NCI-H774 (cell line): ENCODE results near the gene ALDH4A1.

ENCODE experiments used
- DNase-seq: peaks from one replicate; lab custom pipeline; 2025; lab: John Stamatoyannopoulos, UW

The ALDH4A1 gene, protein sequence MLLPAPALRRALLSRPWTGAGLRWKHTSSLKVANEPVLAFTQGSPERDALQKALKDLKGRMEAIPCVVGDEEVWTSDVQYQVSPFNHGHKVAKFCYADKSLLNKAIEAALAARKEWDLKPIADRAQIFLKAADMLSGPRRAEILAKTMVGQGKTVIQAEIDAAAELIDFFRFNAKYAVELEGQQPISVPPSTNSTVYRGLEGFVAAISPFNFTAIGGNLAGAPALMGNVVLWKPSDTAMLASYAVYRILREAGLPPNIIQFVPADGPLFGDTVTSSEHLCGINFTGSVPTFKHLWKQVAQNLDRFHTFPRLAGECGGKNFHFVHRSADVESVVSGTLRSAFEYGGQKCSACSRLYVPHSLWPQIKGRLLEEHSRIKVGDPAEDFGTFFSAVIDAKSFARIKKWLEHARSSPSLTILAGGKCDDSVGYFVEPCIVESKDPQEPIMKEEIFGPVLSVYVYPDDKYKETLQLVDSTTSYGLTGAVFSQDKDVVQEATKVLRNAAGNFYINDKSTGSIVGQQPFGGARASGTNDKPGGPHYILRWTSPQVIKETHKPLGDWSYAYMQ

DNA sequence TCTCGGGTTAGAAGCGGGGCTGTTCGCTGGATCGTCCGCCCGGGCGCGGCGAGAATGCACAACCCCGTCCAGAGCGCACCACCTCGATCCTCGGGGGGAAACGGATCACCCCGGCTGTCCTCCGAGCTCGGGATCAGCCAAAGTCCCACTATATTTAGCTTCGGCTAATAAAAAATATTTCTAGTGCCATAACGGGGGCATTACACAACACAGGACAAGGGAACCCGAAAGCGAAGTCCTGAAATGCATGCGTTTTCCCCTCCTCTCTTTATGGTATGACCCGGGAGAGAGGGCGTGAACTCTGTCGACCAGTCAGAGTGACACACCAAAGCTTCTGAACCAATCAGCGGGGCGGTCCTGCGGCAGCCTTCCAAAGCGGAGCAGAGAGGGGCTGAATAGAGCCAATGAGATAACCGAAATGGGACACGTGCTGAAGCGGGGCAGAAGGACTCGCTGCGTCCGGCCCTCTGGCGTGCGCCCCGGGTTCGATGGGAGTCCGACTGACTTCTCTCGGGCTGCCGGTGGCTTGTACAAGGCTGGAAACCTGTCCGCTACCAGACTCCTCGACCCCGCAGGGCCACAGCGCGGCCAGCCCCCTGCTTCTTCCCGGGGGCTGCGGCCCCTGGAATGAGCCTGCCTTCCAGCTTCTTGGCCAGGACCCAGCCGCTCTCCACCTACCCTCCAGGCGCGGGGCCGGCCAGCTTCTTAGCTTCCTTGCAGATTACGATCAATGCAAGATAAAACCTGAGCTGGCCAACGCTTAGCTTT is at the start of gene ALDH4A1:
ALDH4A1 (minus strand) TSS at position 33 of the 768 bp plus-strand sequence; CDS start at position 1, 32 bp downstream.
- DNase-seq = peak; percentile 82

DNA sequence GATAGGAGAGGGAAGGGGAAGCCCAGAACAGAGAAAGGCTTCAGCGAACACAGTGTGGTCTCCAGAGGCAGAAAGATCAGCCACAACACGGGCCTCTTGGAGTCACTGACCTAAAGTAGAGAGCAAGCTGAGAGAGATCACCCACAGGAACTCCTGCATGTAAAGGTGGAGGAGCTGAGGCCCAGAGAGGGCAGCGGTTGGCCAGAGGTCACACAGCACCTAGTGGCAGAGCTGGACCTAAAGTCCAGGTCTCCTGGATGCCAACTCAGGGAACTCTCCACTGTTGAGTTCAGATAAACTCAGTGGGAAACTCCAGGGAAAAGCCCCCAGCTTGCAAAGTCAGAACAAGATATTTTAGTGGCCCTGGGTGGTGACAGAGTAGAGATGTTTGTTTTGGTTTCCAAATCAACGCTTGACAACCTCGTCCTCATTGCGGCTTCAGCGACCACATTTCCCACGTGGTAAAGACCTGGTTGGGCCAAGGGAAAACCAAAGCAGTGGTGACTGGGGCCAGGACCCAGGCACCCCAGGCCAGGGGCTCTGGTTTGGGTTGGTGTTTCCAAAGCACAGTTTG is 49.5 kb upstream of the ALDH4A1 start:
- DNase-seq = no peak

DNA sequence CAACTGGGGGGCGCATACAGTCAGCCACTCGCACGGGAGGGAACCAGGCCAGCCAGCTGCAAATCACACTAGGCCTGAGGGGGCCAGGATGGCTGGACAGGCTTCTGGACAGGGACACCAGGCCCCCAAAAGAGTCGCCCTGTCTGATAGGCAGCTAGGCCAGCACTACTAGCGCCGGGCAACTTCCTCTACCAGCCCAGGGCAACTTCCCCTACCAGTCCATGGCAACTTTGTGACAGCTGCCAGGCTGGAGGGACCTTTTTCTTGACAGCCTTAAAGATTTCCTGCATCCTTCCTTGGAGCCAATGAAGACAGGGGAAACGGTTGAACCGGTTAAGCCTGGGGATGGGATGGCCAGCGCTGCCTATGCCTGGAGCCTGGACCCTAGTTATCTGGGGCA is 49.1 kb upstream of the ALDH4A1 start:
- no peak for DNase-seq

DNA sequence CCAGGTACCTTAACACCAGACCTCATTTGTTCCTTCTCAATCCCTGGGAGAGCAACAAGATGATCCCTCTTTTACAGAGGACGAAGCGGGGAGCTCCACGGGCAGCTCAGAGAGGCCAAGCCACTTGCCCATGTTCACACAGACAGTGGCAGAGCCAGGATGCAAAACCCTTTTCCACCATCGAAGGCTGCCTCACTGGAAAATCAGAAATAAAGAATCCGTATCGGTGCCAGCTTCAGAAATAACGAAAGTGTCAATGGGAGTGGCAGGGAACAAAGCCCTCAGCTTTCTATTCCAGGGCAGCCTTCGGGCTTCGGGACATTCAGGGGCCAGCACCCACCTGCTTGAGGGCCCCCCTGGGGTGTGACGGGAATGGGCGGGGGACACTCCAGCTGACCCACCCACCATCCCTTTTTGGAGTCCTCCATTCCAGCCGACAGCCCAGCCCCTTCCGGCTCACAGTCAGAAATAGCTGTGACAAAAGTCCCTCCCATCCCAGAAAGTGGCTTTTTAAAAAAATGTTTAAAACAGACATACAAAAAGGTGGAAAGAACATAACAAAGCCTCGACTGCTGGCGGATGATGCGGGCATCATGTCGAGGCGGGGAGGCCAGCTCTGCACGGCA is 48.2 kb upstream of the ALDH4A1 start:
- no peak for DNase-seq

DNA sequence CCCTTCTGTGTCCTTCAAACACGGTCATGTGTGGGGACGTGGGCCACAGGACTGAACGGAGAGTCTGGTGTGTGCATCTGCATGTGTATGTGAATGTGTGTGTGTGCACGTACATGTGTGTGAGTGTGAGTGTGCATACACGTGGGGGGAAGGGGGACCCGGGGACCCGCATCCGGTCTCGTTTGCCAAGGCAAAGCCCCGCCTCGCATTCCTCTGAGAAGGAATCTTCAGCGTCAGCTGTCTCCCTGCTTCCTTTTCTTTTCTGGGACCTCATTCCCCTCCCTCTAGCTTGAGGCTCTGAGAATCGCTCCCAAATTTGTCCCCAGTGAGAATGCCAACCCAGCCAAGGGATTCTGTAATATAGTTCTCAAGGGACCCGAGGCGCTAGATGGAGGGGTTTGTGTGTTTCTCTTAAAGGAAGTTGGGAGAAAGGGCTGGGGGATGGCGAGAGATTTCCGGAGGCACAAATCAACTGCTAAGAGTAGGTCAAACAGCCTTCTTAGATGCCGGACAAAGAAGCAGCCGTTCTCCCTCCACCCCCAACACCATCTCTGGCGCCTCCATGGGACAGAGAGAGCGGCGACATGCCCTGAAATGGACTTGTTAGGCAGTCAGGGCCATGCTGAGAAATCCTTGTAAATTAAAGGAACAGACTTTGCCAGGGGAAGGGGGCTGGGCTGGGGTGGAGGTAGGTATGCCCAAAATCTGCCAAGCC is 47.5 kb upstream of the ALDH4A1 start:
- DNase-seq = no peak

DNA sequence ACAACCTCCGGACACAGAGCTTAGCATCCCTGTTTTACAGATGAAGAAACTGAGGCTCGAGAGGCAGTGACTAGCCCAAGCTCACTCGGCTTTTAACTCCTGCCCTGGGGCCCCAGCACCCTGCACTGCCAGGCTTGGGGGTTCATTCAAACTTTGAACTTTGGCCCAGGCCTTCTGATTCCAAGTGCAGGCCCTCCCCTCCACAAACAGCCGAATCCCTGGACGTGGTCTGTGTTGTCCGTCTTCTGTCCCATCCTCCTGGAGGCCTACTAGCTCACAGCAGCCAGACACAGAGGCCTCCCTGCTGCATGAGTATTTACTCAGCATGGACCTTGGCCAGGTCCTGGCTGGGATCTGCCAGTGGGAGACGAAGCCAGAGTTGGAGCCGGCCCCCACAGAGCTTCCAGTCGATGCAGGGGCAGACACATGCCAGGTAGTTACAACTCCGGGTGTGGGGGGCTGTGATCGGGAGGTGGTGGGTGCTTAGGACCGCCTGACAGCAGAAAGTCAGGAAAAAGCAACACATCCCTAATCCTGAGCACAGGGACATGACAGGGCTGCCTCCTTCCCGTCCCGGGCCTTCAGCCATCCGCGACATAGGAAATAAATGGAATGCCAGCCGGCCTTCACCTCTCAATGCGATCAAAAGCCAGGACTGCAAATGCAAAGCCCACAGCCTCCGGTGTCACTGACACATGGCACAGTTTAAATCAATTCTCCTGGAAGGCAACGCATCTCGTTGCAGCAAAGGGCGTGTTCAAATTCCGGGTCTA is 46.7 kb upstream of the ALDH4A1 start:
- no peak for DNase-seq

DNA sequence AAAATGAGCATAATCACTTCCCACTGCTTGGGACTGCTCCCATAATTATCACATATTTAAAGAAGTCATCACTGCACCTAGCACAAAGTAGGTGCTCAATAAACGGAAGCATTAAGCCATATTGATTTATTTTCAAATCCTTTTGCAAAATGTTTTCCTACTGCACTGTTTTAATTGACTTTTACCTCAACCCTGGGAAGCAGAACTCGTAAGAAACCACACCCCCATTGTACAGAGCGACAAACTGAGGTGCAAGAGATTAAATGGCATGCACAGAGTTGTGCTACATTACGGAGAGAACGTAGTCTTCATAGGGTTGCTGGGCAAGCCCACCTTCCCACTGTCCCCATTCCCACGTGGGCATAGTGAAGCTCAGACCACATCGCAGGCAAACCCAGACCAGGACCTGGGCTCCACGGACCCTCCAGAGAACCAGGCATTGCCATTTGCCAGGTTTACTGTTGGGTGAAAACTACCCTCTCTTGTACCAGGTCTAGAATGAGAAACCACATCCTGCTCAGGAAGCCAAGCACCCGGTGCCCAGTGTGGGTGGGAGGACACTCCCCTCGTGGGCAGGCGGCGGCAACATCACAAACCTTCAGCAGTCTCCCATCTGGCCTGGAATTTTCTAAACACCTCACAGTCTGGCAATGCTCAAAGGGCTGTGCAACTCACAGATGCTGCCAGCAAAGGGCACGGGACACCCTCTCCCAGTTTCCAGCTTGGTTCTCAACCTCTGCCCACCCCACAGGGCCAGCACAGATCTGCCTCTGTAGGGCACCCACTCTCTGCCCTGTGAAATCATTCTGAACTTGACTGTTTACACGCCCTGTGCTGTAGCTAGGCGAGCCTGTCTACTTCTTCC is 45.9 kb upstream of the ALDH4A1 start:
- no peak for DNase-seq

DNA sequence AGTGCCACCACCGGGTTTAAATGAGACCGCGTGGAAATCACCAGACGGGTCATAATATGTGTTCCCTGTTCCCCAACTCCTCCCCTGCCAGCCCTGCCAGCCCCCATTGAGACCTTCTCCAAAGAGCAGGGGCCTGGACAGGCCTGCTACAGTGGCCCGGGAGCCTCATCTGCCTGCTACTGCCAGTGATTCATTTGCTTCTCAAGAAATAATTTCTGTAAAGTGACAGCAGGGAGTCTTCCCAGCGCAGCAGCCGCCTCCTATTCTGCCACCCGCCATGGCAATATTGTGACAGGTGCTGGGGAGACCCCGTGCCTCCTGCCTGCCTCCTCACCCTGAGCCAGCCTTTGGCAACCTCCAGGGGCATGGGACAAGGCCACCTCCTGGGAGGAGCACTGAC is 45.2 kb upstream of the ALDH4A1 start:
- DNase-seq = no peak

DNA sequence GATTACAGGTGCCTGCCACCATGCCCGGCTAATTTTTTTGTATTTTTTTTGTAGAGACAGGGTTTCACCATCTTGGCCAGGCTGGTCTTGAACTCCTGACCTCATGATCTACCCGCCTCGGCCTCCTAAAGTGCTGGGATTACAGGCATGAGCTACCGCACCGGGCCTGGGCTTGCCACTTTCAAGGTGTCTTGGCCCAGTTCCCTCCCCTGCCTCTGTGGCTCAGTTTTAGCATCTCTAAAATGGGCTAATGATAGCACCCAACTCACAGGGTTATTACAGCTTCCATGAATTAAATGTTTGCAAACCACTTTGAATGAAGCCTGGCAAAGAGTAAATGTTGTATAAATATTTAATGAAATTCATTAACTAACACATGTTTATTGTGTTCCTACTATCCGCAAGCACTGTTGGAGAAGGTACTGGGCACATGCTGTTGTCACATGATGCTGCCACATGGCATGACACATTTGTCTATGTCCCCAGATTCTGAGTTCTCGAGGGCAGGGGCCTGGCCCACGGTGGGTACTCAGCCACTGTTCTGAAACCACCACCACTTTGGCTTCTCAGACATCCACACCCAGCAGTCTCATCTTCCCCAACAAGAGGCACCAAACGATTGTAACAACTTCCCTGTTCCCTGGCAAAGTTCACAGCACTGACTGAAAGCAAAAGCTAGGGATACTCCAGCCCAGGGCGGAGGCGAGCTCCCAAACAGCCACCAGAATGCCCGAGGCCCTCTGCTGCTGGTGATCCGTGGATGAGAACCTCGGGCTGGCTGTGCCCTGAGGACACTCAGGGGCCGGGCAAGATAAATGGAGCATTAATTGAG is 44.4 kb upstream of the ALDH4A1 start:
- DNase-seq = no peak

DNA sequence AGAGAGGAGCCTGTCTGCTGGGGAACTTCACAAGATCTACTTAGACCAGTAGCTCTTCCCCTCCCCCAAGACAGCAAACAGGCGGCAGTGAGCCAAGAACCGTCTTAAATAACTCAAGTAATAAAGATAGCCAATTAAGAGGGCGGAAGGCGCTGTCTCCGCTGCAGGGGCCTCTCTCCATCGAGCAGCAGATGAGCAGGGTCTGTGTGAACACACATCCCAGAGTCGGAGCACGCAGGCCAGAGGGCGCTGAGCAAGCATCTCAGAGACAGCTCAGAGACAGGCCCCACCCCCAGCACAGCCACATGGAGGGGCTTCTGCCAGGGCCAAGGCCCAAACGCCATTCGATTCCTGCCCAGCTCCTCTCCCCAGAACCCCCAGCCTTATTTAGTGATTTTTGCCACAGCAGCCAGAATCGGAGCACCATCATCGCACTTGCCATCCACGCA is 43.1 kb upstream of the ALDH4A1 start:
- DNase-seq = no peak

DNA sequence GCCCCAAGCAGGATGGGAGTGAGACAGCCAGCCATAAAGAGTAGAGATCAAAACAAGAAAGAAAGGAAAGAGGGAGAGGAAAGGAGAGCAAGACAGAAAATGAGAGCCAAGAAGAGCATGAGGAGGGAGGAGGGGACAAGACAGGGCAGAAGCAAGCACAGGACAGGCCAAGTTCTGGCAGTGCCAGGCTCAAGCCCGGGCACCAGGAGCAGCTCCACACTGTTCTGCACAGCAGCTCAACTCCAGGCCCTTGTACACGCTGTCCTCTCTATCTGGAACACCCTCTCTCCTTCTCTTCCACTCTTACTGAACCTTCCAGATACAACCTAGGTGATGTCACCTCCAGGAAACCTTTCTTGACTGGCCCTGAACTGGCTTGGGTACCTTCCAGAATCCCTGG is 42.5 kb upstream of the ALDH4A1 start:
- DNase-seq = no peak

DNA sequence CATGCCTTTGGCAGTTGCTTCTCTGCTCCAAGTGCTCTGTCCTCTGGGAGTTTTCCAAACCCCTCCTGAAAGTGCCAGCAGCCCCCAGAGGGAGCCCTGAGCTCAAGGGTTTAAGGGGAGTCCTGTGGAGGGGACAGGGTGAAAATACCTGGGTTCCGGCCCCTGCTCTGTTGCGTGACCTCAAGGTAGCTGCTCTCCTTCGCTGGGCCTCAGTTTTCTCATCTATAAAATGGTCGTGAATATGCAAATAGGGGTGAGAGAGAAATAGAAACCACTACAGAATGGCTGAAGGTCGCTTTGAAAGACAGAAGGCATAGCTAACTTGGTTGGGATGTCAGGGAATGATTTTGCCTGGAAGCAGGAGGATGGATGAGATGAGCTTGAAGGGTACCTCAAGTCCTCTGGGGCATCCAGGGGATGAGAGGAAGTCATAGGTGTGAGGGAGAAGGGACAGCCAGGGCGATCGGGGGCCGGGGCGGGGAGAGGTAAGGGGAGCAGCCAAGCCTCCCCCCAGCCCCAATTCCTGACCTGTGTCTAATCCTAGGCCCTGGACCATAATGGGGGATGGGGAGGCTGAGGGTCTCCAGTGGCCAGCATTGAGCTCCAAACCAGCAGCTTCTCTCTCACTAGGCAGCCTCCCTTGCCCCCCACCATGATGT is 41.7 kb upstream of the ALDH4A1 start:
- no peak for DNase-seq

DNA sequence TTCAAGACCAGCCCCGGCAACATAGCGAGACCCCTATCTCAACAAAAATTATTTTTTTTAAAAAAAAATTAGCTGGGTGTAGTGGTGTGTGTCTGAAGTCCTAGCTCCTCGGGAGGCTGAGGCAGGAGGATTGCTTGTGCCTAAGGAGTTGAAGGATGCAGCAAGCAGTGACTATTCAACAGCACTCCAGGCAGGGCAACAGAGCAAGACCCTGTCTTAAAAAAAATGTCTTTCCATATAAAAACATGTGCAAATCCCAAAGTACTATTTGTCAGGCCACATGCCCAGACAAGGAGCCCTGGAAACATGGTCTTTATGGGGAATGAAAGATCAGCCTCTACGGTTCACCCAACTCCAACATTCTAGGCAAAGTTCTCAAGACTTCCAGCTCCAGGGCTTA is 40.8 kb upstream of the ALDH4A1 start:
- no peak for DNase-seq

DNA sequence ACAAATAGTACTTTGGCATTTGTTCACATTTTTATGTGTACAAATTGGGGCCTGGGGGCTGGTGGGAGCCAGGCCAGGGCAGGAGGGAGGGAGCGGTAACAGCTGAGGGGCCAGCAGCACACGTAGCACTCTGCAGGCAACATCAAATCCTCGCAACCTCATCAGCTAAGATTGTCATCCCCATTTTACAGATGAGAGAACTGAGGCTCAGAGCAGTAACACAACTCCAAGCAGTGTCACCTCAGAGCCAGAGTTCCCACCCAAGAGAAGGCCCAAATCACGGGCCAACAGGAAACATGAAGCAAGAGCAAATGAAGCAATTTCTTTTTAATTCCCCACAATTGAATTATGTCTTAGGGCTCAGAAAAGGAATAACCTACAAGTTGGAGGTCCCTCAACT is 40.0 kb upstream of the ALDH4A1 start:
- no peak for DNase-seq

DNA sequence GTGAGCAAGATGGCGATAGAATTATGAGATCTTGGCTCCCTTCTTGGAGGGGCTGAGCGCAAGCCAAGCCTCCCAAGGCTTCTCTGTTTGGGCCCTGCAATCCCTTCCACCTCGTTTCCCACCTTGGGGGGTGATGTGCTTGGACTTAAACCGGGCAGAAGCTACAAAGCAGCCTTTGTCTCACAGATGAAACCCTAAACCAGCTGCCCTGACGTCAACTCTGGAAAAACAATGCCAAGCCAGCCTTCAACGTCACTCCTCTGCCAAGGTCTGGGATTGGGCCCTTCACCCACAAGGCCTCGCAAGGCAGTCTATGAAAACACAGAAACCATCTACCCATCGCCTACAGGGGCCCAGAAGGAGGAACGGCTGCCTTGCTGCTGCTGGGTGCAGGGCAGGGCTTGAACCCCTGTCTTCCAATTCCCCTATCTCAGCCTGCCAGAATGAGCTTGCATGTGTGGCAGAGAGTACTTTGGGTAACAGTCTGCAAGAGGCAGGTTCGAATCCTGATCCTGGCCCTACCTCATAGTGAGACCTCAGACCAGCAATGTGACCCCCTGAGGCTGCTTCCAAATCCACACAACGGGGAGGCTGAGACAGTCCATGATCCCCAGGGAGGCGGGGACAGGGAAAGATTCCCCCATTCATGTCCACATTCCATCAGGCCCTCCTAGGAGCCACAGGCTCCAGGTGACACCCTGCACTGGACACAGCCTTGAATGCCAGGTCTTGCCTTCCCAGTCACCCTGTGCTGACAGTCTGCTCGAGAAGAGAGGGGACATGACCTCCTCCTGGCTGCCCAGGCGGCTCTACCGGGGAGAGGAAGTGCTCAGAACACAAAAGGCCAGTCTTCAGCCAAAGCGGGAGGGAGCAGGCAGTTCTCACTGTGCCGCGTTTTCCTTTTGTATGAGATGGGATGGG is 39.1 kb upstream of the ALDH4A1 start:
- no peak for DNase-seq

DNA sequence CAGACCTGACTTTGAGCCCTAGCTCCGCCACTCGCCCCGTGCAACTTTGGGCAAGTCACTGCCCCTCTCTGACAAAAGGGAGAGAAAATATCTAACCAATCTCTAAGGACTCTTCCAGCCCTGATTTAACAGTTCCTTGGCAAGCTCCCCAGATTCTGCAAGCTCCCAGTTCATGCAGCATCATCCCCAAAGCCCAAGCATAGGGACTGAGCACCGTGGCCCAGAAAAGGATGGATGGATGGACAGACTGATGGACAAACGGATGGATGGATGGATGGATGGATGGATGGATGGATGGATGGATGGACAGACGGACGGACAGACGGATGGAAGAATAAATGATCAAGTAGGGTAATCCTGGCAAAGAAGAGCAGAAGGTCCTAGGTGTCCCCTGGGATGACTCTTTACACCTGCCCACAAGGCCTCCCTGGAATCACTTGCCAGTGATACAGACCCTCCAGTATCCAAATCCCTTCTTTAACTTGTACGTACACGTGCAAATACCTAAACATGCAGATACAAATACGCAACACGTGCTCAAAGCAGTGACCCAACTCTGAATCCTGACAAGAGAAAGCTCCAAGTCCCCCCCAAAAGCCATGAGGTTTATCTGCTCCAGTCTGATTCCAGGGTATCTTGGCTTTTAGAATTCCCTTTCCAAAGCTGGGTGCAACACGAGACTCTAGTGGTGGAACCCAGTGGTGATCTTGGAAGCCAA is 38.1 kb upstream of the ALDH4A1 start:
- no peak for DNase-seq
